ENCODE results near the gene ITGB4.

DNA sequence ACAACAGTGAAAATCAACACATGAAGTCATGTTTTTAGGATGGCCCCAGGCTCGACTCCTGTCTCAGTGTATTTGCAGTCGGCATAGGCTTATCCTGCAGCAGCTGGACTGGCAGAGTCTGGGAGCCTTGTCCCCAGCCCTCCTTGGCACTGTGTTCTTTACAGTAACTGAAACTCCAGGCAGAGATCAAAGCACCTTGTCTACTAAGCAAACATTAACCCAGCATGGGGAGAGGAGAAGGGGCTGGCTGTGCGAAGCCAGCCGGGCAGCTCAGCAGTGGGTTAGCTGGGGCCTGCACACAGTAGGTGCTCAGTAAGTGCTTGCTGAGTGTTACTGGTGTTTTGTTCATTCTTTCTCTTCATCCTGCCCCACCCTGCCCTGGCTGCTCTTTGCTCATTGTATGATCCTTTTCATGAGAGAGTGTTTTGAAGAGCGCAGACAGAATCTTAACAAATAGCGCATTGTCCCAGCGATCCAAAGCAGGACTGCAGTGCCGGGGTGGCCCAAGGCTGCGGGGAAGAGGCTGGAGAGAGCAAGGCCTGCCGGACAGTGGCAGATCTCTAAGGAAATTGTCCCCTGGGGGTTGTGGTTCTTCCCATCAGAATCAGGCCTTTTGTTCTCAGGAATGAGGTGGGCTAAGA is 23.5 kb upstream of the ITGB4 start:
- TF ChIP-seq, protein P1, sequence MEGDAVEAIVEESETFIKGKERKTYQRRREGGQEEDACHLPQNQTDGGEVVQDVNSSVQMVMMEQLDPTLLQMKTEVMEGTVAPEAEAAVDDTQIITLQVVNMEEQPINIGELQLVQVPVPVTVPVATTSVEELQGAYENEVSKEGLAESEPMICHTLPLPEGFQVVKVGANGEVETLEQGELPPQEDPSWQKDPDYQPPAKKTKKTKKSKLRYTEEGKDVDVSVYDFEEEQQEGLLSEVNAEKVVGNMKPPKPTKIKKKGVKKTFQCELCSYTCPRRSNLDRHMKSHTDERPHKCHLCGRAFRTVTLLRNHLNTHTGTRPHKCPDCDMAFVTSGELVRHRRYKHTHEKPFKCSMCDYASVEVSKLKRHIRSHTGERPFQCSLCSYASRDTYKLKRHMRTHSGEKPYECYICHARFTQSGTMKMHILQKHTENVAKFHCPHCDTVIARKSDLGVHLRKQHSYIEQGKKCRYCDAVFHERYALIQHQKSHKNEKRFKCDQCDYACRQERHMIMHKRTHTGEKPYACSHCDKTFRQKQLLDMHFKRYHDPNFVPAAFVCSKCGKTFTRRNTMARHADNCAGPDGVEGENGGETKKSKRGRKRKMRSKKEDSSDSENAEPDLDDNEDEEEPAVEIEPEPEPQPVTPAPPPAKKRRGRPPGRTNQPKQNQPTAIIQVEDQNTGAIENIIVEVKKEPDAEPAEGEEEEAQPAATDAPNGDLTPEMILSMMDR (conservative IDR thresholded peaks at IDR 0.05; ENCODE audit: low read depth in 2 of 2): no peak
- no peak for TF ChIP-seq EZH2 (IDR thresholded peaks at IDR 0.05; ENCODE audit: low read depth, unreplicated experiment)
- TF ChIP-seq POLR2AphosphoS5 (IDR thresholded peaks at IDR 0.05; ENCODE audit: low read depth): no peak
- TF ChIP-seq ZNF114 (CRISPR knock-in tag; IDR thresholded peaks at IDR 0.05): no peak
- no peak for TF ChIP-seq ZNF331 (CRISPR knock-in tag; IDR thresholded peaks at IDR 0.05; ENCODE audit: low read depth)
- no peak for TF ChIP-seq EZH2phosphoT487 (IDR thresholded peaks at IDR 0.05; ENCODE audit: unreplicated experiment)
- TF ChIP-seq, protein P2, sequence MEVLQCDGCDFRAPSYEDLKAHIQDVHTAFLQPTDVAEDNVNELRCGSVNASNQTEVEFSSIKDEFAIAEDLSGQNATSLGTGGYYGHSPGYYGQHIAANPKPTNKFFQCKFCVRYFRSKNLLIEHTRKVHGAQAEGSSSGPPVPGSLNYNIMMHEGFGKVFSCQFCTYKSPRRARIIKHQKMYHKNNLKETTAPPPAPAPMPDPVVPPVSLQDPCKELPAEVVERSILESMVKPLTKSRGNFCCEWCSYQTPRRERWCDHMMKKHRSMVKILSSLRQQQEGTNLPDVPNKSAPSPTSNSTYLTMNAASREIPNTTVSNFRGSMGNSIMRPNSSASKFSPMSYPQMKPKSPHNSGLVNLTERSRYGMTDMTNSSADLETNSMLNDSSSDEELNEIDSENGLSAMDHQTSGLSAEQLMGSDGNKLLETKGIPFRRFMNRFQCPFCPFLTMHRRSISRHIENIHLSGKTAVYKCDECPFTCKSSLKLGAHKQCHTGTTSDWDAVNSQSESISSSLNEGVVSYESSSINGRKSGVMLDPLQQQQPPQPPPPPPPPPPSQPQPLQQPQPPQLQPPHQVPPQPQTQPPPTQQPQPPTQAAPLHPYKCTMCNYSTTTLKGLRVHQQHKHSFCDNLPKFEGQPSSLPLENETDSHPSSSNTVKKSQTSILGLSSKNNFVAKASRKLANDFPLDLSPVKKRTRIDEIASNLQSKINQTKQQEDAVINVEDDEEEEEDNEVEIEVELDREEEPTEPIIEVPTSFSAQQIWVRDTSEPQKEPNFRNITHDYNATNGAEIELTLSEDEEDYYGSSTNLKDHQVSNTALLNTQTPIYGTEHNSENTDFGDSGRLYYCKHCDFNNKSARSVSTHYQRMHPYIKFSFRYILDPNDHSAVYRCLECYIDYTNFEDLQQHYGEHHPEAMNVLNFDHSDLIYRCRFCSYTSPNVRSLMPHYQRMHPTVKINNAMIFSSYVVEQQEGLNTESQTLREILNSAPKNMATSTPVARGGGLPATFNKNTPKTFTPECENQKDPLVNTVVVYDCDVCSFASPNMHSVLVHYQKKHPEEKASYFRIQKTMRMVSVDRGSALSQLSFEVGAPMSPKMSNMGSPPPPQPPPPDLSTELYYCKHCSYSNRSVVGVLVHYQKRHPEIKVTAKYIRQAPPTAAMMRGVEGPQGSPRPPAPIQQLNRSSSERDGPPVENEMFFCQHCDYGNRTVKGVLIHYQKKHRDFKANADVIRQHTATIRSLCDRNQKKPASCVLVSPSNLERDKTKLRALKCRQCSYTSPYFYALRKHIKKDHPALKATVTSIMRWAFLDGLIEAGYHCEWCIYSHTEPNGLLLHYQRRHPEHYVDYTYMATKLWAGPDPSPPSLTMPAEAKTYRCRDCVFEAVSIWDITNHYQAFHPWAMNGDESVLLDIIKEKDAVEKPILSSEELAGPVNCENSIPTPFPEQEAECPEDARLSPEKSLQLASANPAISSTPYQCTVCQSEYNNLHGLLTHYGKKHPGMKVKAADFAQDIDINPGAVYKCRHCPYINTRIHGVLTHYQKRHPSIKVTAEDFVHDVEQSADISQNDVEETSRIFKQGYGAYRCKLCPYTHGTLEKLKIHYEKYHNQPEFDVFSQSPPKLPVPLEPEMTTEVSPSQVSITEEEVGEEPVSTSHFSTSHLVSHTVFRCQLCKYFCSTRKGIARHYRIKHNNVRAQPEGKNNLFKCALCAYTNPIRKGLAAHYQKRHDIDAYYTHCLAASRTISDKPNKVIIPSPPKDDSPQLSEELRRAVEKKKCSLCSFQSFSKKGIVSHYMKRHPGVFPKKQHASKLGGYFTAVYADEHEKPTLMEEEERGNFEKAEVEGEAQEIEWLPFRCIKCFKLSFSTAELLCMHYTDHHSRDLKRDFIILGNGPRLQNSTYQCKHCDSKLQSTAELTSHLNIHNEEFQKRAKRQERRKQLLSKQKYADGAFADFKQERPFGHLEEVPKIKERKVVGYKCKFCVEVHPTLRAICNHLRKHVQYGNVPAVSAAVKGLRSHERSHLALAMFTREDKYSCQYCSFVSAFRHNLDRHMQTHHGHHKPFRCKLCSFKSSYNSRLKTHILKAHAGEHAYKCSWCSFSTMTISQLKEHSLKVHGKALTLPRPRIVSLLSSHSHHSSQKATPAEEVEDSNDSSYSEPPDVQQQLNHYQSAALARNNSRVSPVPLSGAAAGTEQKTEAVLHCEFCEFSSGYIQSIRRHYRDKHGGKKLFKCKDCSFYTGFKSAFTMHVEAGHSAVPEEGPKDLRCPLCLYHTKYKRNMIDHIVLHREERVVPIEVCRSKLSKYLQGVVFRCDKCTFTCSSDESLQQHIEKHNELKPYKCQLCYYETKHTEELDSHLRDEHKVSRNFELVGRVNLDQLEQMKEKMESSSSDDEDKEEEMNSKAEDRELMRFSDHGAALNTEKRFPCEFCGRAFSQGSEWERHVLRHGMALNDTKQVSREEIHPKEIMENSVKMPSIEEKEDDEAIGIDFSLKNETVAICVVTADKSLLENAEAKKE (CRISPR knock-in tag; IDR thresholded peaks at IDR 0.05): no peak
- no peak for TF ChIP-seq CREB1 (CRISPR knock-in tag; IDR thresholded peaks at IDR 0.05; ENCODE audit: low read depth)
- no peak for TF ChIP-seq NANOG (IDR thresholded peaks at IDR 0.05; ENCODE audit: borderline replicate concordance)
- TF ChIP-seq REST (IDR thresholded peaks at IDR 0.05; ENCODE audit: unreplicated experiment): no peak

Data from GM23338 (cell line).